GM12878 (cell line): ENCODE results near the gene IL4I1. TPM values are rescaled to one million over a fixed set of nuclear protein-coding genes. Genes with fewer than 3 reads are reported as not detected.

Experiments
- ATAC-seq: fragments of 200-7000 bp; cut with Tn5 transposase; 3 replicates; pipeline ENCODE4 v1.9.1; 2020; ENCODE audit warnings: mild to moderate bottlenecking, moderate library complexity
- BruUV-seq: library from RNA; stranded (reverse); fragments of 400-500 nt; replicated peaks from 2 replicates; lab custom pipeline; 2021; lab: Mats Ljungman, UMichigan
- CTCF ChIA-PET: fragments of 300-600 bp; sonication (Branson Sonifier 250); formaldehyde crosslinking; extraction: SDS; loops from one replicate; lab custom pipeline; 2021; ENCODE audit warnings: inconsistent platforms; lab: Yijun Ruan, JAX
- POLR2A ChIA-PET: fragments of 350-600 bp; formaldehyde crosslinking; extraction: SDS; loops from one replicate; lab custom pipeline; 2021; ENCODE audit warnings: inconsistent platforms; lab: Charles Lee
- RAD21 ChIA-PET: fragments of 300-600 bp; sonication (Branson Sonifier 250); formaldehyde crosslinking; loops from one replicate; lab custom pipeline; 2023; ENCODE audit warnings: antibody characterized with exemption; ENCODE audit not compliant: unreplicated experiment; lab: Charles Lee
- SMC1A ChIA-PET: fragments of 300-600 bp; sonication (Branson Sonifier 250); formaldehyde crosslinking; loops from one replicate; lab custom pipeline; 2023; ENCODE audit not compliant: unreplicated experiment, uncharacterized antibody; lab: Charles Lee
- DNase-seq: peaks from one replicate; pipeline ENCODE4 v3.0.0-alpha.2; 2011; ENCODE audit warnings: low read depth, low spot score
- FAIRE-seq: peaks from 3 replicates; lab custom pipeline; 2011; peaks lifted over from hg19 to GRCh38; lab: Jason Lieb, UNC
- H2AFZ ChIP-seq: 2 replicates; pipeline ENCODE4 v1.6.0; 2011; ENCODE audit warnings: low read depth, low read length, control low read depth; ENCODE audit not compliant: control insufficient read depth
- H3K27ac ChIP-seq: 2 replicates; pipeline ENCODE4 v1.5.1; 2011; ENCODE audit warnings: control low read depth; ENCODE audit not compliant: control insufficient read depth, insufficient read depth
- H3K27me3 ChIP-seq, 2 experiments: replicated peaks in 1 of 2; 2 replicates each; pipeline versions ENCODE4 v1.6.0 to v1.6.1; 2011; ENCODE audit warnings: low read length in 1 of 2; ENCODE audit not compliant: control insufficient read depth in 2 of 2, insufficient read depth in 2 of 2
- H3K36me3 ChIP-seq, 2 experiments: 2 replicates each; pipeline ENCODE4 v1.5.1; 2011; ENCODE audit warnings: low read length in 1 of 2; ENCODE audit not compliant: control insufficient read depth in 2 of 2, insufficient read depth in 2 of 2
- H3K4me1 ChIP-seq: 2 replicates; pipeline ENCODE4 v1.6.1; 2011; ENCODE audit warnings: mild to moderate bottlenecking, low read length, moderate library complexity, mixed read lengths; ENCODE audit not compliant: control insufficient read depth, insufficient read depth
- H3K4me2 ChIP-seq: 2 replicates; pipeline ENCODE4 v1.6.0; 2011; ENCODE audit warnings: control low read depth; ENCODE audit not compliant: control insufficient read depth, insufficient read depth
- H3K4me3 ChIP-seq: fragments of 200-600 bp; sonication (generic); 2 replicates; pipeline ENCODE4 v1.5.1; 2016
- H3K79me2 ChIP-seq: 2 replicates; pipeline ENCODE4 v1.6.0; 2011; ENCODE audit warnings: low read length; ENCODE audit not compliant: control insufficient read depth, insufficient read depth
- H3K9ac ChIP-seq: 2 replicates; pipeline ENCODE4 v1.8.0; 2011; ENCODE audit warnings: low read length, control low read depth, mixed read lengths; ENCODE audit not compliant: control insufficient read depth, insufficient read depth
- H3K9me3 ChIP-seq: replicated peaks from 3 replicates; pipeline ENCODE4 v1.5.1; 2011; ENCODE audit warnings: mild to moderate bottlenecking, low read length; ENCODE audit not compliant: control insufficient read depth, insufficient read depth
- H4K20me1 ChIP-seq: 2 replicates; pipeline ENCODE4 v1.6.0; 2011; ENCODE audit not compliant: control insufficient read depth, insufficient read depth
- ASH2L ChIP-seq: fragments of 300-600, 200-600 bp; sonication (generic); IDR thresholded peaks from 2 replicates; pipeline ENCODE4 v1.6.1; 2017; ENCODE audit warnings: low read depth, mild to moderate bottlenecking, borderline replicate concordance
- BCL11A ChIP-seq: IDR thresholded peaks from 2 replicates; pipeline ENCODE4 v1.6.1; 2011; ENCODE audit warnings: low read depth, low read length
- CBX5 ChIP-seq: sonication (generic); IDR thresholded peaks from 2 replicates; pipeline ENCODE4 v1.6.1; 2016; ENCODE audit warnings: low read depth, moderate library complexity, mild to moderate bottlenecking, inconsistent platforms
- EGR1 ChIP-seq, 2 experiments: IDR thresholded peaks; 1 replicate in 1 of 2; 2 replicates in 1 of 2; pipeline ENCODE4 v1.6.1; 2011 to 2012; ENCODE audit warnings: low read depth in 2 of 2, low read length in 2 of 2, borderline replicate concordance in 1 of 2, mild to moderate bottlenecking in 1 of 2, moderate library complexity in 1 of 2
- FOS ChIP-seq: IDR thresholded peaks from 3 replicates; pipeline ENCODE4 v1.6.1; 2011; ENCODE audit warnings: borderline replicate concordance; ENCODE audit not compliant: insufficient read length; ENCODE audit errors: extremely low read depth
- HDAC2 ChIP-seq: fragments of 200-600 bp; sonication (generic); IDR thresholded peaks from 2 replicates; pipeline ENCODE4 v1.6.1; 2017
- LARP7 ChIP-seq: fragments of 450-650 bp; IDR thresholded peaks from 2 replicates; pipeline ENCODE4 v1.6.1; 2017; ENCODE audit warnings: mild to moderate bottlenecking
- MLLT1 ChIP-seq: fragments of 450-650 bp; IDR thresholded peaks from 2 replicates; pipeline ENCODE4 v1.6.1; 2016; ENCODE audit warnings: mild to moderate bottlenecking
- NBN ChIP-seq: fragments of 450-650 bp; IDR thresholded peaks from 2 replicates; pipeline ENCODE4 v1.6.1; 2016
- PAX8 ChIP-seq: fragments of 450-650 bp; IDR thresholded peaks from 2 replicates; pipeline ENCODE4 v1.6.1; 2017; ENCODE audit warnings: mild to moderate bottlenecking, moderate library complexity
- PML ChIP-seq: IDR thresholded peaks from 2 replicates; pipeline ENCODE4 v1.6.1; 2012; ENCODE audit warnings: low read length, inconsistent platforms
- RB1 ChIP-seq: fragments of 450-650 bp; formaldehyde crosslinking; IDR thresholded peaks from 2 replicates; pipeline ENCODE4 v1.6.1; 2017; ENCODE audit warnings: mild to moderate bottlenecking, borderline replicate concordance
- RCOR1 ChIP-seq: conservative IDR thresholded peaks from 2 replicates; pipeline ENCODE4 v1.6.1; 2012; ENCODE audit warnings: low read depth, low read length, improper control_type of control experiment
- SP1 ChIP-seq: IDR thresholded peaks from one replicate; pipeline ENCODE4 v1.6.1; 2011; ENCODE audit warnings: low read depth, low read length
- SREBF1 ChIP-seq: IDR thresholded peaks from 2 replicates; pipeline ENCODE4 v1.6.1; 2012; ENCODE audit warnings: mild to moderate bottlenecking, low read length
- TCF12 ChIP-seq: IDR thresholded peaks from 2 replicates; pipeline ENCODE4 v1.6.1; 2011; ENCODE audit warnings: low read depth, mild to moderate bottlenecking, low read length
- YBX1 ChIP-seq: fragments of 450-650 bp; IDR thresholded peaks from 2 replicates; pipeline ENCODE4 v1.6.1; 2016; ENCODE audit warnings: antibody characterized with exemption
- WGBS: methylation state at CpG from one replicate; pipeline ENCODE4 v1.1.6; 2016; ENCODE audit warnings: low lambda C conversion rate; ENCODE audit not compliant: insufficient replicate concordance, insufficient coverage; ENCODE audit errors: missing lambda C conversion rate; 5-methylcytosine and 5-hydroxymethylcytosine counted together
- in situ Hi-C: fragments of 300-500 bp; cut with MboI; formaldehyde crosslinking; loops from 9 replicates; pipeline ENCODE4 v1.14.3; 2018; ENCODE audit warnings: mixed read lengths
- intact Hi-C: fragments of 100-400 bp; cut with micrococcal nuclease; formaldehyde crosslinking; loops from one replicate; pipeline ENCODE4 v1.14.2; 2022; ENCODE audit not compliant: unreplicated experiment
- polyA plus RNA-seq, 11 experiments: library from polyadenylated mRNA; depleted of rRNA in 4 of 11; unstranded in 6 of 11; stranded (reverse) in 5 of 11; fragments of >200 nt; fragmentation: Nextera tagmentation in 4 of 11; fragmentation: Illumina TruSeq in 1 of 11; extraction: Ambion mirVana in 4 of 11; extraction: Trizol in 1 of 11; gene quantifications; 1 replicate in 1 of 11; 2 replicates in 10 of 11; pipeline versions ENCODE4 v1.2.1 to v1.2.3, GENCODE V29; 2011 to 2016; ENCODE audit warnings: inconsistent platforms in 2 of 11, missing spikeins in 2 of 11, low read depth in 1 of 11
- total RNA-seq, 4 experiments: library from RNA; depleted of rRNA in 3 of 4; stranded (reverse); fragments of >200 nt in 3 of 4; fragmentation: Illumina TruSeq in 1 of 4; extraction: Trizol in 1 of 4; gene quantifications; 2 replicates each; pipeline versions ENCODE4 v1.2.1 to v1.2.3, GENCODE V29; 2013 to 2021
- TF ChIP-seq, protein P1 (sequence below): IDR thresholded peaks from 2 replicates; pipeline ENCODE4 v1.6.1; 2011; ENCODE audit warnings: borderline replicate concordance, low read depth, mild to moderate bottlenecking, moderate library complexity, low read length; ENCODE audit not compliant: insufficient read depth, poor library complexity, severe bottlenecking
- TF ChIP-seq, protein P2 (sequence below): fragments of 450-650 bp; formaldehyde crosslinking; IDR thresholded peaks from 2 replicates; pipeline ENCODE4 v1.4.0; 2020; ENCODE audit warnings: mild to moderate bottlenecking, moderate library complexity

IL4I1 gene
- total and polyA plus RNA-seq, 10 of the 15 experiments (the other 5 are each of a cell fraction or from before 2014, with no cell fraction given): 0.62 to 83.8 (median 42.8) TPM

- no peak for TF ChIP-seq MLLT1
Observed at GRCh38 chr19:49846408-49846807, 50.3 kb downstream of the IL4I1 start (continued).

DNA sequence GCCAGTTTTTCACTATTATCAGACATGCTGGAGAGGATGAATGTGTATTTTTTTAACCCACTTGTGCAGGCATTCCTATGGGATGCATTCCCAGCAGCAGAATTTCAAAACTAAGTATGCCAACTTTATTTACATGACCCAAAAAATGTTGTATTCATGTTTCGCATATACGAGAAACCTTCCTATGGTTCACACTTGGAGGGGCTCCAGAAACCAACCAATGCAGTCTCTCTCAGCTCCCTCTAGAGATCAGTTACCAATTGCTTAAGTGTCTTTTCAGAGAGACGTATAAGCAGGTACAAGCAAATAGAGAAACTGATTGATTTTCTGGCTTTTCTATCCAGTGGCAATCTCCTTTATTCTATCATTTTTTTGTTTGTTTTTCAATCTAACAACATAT, 51.3 kb downstream of the IL4I1 start:
- BruUV-seq: no TSS peak
- Histone ChIP-seq H3K9me3 (peaks cover 5% of the 10 kb centered on the region; the same call in 2 of the 3 replicates), H3K4me1 (peaks cover 32% of the 10 kb centered on the region), H3K9ac (no peak overlapping the region), H3K4me2 (no peak overlapping the region), H3K27ac (no peak overlapping the region), H2AFZ (no peak overlapping the region), H3K36me3 (peaks cover 0 to 2% of the 10 kb centered on the region in 2 experiments; a peak in 2 of 4 replicates), H3K79me2 (no peaks in the 10 kb centered on the region), H3K27me3 (no peaks in the 10 kb centered on the region), H3K4me3 (no peak overlapping the region), H4K20me1 (no peaks in the 10 kb centered on the region)
- 93% methylated on average over 3 of the region's 3 CpGs for WGBS
- ChIA-PET RAD21 (no interaction called here), POLR2A (interaction anchor here (1.4 kb wide), 1 partner anchor 24 kb away, joined by 3 read pairs; no protein-coding TSS in a partner anchor), SMC1A (no interaction called here), CTCF (interaction anchor here (1.0 kb wide), 1 partner anchor 26 kb away, joined by 3 read pairs; no protein-coding TSS in a partner anchor)
- ATAC-seq (no peak), DNase-seq (no peak), FAIRE-seq (no peak)
- in situ Hi-C loops (no loop called here), intact Hi-C loops (no loop called here)
- TF ChIP-seq CBX5 (no peak), EGR1 (IDR thresholded peaks at IDR 0.05; ENCODE audit: borderline replicate concordance in 1 of 2, low read depth in 2 of 2, low read length in 2 of 2) (no peak), PML (no peak), TCF12 (no peak), PAX8 (no peak), SREBF1 (no peak), HDAC2 (no peak), BCL11A (no peak), LARP7 (no peak), ASH2L (no peak), RB1 (no peak), FOS (no peak), YBX1 (no peak), NBN (no peak), SP1 (no peak), RCOR1 (no peak)
- TF ChIP-seq, protein P1, sequence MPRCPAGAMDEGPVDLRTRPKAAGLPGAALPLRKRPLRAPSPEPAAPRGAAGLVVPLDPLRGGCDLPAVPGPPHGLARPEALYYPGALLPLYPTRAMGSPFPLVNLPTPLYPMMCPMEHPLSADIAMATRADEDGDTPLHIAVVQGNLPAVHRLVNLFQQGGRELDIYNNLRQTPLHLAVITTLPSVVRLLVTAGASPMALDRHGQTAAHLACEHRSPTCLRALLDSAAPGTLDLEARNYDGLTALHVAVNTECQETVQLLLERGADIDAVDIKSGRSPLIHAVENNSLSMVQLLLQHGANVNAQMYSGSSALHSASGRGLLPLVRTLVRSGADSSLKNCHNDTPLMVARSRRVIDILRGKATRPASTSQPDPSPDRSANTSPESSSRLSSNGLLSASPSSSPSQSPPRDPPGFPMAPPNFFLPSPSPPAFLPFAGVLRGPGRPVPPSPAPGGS: no peak
- TF ChIP-seq, protein P2, sequence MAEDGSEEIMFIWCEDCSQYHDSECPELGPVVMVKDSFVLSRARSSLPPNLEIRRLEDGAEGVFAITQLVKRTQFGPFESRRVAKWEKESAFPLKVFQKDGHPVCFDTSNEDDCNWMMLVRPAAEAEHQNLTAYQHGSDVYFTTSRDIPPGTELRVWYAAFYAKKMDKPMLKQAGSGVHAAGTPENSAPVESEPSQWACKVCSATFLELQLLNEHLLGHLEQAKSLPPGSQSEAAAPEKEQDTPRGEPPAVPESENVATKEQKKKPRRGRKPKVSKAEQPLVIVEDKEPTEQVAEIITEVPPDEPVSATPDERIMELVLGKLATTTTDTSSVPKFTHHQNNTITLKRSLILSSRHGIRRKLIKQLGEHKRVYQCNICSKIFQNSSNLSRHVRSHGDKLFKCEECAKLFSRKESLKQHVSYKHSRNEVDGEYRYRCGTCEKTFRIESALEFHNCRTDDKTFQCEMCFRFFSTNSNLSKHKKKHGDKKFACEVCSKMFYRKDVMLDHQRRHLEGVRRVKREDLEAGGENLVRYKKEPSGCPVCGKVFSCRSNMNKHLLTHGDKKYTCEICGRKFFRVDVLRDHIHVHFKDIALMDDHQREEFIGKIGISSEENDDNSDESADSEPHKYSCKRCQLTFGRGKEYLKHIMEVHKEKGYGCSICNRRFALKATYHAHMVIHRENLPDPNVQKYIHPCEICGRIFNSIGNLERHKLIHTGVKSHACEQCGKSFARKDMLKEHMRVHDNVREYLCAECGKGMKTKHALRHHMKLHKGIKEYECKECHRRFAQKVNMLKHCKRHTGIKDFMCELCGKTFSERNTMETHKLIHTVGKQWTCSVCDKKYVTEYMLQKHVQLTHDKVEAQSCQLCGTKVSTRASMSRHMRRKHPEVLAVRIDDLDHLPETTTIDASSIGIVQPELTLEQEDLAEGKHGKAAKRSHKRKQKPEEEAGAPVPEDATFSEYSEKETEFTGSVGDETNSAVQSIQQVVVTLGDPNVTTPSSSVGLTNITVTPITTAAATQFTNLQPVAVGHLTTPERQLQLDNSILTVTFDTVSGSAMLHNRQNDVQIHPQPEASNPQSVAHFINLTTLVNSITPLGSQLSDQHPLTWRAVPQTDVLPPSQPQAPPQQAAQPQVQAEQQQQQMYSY (CRISPR knock-in tag): no peak
